Osteocyte (in vitro differentiated cells): ENCODE measurements around the gene SLC35F6. TPM values are rescaled to one million over a fixed set of nuclear protein-coding genes. Genes with fewer than 3 reads are reported as not detected.

Experiments used
- DNase-seq: peaks from one replicate; pipeline ENCODE4 v3.0.0; 2021; ENCODE audit warnings: mixed read lengths; ENCODE audit not compliant: unreplicated experiment; ENCODE audit errors: extremely low spot score
- H3K27ac Mint-ChIP-seq: one replicate; pipeline ENCODE4 v1.8.0; 2021; ENCODE audit warnings: mild to moderate bottlenecking, mixed read lengths; ENCODE audit not compliant: unreplicated experiment
- H3K27me3 Mint-ChIP-seq: one replicate; pipeline ENCODE4 v1.8.0; 2021; ENCODE audit warnings: mixed read lengths; ENCODE audit not compliant: unreplicated experiment
- H3K36me3 Mint-ChIP-seq: one replicate; pipeline ENCODE4 v1.8.0; 2021; ENCODE audit warnings: mixed read lengths; ENCODE audit not compliant: unreplicated experiment
- H3K4me1 Mint-ChIP-seq: one replicate; pipeline ENCODE4 v1.8.0; 2021; ENCODE audit warnings: mixed read lengths; ENCODE audit not compliant: unreplicated experiment
- H3K4me3 Mint-ChIP-seq: one replicate; pipeline ENCODE4 v1.8.0; 2021; ENCODE audit warnings: mild to moderate bottlenecking, moderate library complexity, mixed read lengths; ENCODE audit not compliant: unreplicated experiment
- H3K9me3 Mint-ChIP-seq: one replicate; pipeline ENCODE4 v1.8.0; 2021; ENCODE audit warnings: mixed read lengths; ENCODE audit not compliant: unreplicated experiment
- CTCF ChIP-seq: fragments of 200-600 bp; sonication (generic); IDR thresholded peaks from 2 replicates; pipeline ENCODE4 v1.5.0; 2021; ENCODE audit warnings: antibody characterized with exemption, mild to moderate bottlenecking, moderate library complexity
- long read RNA-seq: library from polyadenylated mRNA; unstranded; transcript quantifications from one replicate; pipeline ENCODE4 v2.0.0, GENCODE V29; 2021
- total RNA-seq: library from RNA; stranded (reverse); gene quantifications from 2 replicates; pipeline ENCODE4 v1.2.1, GENCODE V29; 2021

Gene SLC35F6, protein sequence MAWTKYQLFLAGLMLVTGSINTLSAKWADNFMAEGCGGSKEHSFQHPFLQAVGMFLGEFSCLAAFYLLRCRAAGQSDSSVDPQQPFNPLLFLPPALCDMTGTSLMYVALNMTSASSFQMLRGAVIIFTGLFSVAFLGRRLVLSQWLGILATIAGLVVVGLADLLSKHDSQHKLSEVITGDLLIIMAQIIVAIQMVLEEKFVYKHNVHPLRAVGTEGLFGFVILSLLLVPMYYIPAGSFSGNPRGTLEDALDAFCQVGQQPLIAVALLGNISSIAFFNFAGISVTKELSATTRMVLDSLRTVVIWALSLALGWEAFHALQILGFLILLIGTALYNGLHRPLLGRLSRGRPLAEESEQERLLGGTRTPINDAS
- 40.5 and 46.4 TPM in 2 replicates for total RNA-seq
- long read RNA-seq, transcript SLC35F6-201 (6 exons, 3,898 nt) = major isoform, 12 of 14 reads
- long read RNA-seq, partial matches to known transcripts = 0 of 14 reads
- long read RNA-seq, other reads (novel, unspliced or antisense) = 1 of 14 reads

- peak within 1 kb of the TSS; percentile 94 for H3K4me3 Mint-ChIP-seq
- no peaks in the 10 kb centered on the region for H3K27me3 Mint-ChIP-seq
- TF ChIP-seq CTCF = no peak
- H3K4me1 Mint-ChIP-seq = peaks cover 36% of the 10 kb centered on the region
- no peaks in the 10 kb centered on the region for H3K9me3 Mint-ChIP-seq
- H3K27ac Mint-ChIP-seq = peak within 1 kb of the TSS; percentile 93
- no peaks in the 10 kb centered on the region for H3K36me3 Mint-ChIP-seq
- peak; percentile 93 for DNase-seq
These were observed at the start of gene SLC35F6 for GRCh38 chr2:26764078-26764887. SLC35F6 (plus strand) TSS chr2:26764284; CDS start chr2:26764350, 66 bp downstream.

DNA sequence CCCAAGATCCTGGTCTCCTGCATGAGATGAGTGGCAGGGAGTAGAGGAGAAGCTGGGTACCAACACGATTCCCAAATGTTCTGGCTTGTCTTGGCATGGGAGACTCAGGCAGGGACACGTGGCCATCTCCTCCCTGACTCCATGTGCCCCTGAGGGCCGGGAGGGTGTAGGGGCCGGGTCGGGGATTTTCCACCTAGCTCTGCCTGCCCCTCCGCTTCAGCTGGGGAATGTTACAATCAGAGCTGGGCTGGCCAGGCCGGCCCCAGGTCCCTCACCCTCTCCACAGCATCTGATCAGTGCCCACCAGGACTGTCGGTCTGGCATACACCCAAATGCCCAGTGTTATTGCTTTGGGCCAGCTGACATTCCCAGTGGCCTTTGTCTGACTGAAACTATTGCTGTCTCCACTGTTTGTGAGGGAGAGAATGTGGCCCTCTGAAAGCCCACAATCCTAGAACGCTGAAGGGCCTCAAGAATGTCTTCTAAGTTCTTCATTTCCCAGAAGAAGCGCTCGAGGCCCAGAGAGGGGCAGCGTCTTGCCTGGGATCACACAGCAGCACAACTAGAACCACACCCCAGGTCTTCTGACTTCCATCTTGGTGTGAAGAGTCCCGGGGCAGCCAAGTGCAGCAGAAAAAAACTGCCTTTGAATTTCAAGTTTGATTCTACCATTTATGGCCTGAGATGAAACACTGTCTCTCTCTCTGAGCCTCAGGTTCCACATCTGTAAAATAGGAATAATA is 48.4 kb upstream of the SLC35F6 start:
- no peaks in the 10 kb centered on the region for H3K36me3 Mint-ChIP-seq
- H3K4me3 Mint-ChIP-seq = no peak overlapping the region
- H3K4me1 Mint-ChIP-seq = peaks cover 38% of the 10 kb centered on the region
- H3K27me3 Mint-ChIP-seq = peaks cover 7% of the 10 kb centered on the region
- no peak for TF ChIP-seq CTCF
- DNase-seq = no peak
- H3K27ac Mint-ChIP-seq = no peak overlapping the region
- H3K9me3 Mint-ChIP-seq = no peaks in the 10 kb centered on the region

- H3K27me3 Mint-ChIP-seq = peaks cover 7% of the 10 kb centered on the region
- no peaks in the 10 kb centered on the region for H3K9me3 Mint-ChIP-seq
- DNase-seq = no peak
- H3K4me1 Mint-ChIP-seq = peaks cover 39% of the 10 kb centered on the region
- no peak overlapping the region for H3K27ac Mint-ChIP-seq
- no peaks in the 10 kb centered on the region for H3K36me3 Mint-ChIP-seq
- no peak overlapping the region for H3K4me3 Mint-ChIP-seq
- no peak for TF ChIP-seq CTCF
These were observed 47.7 kb upstream of the SLC35F6 start for GRCh38 chr2:26716340-26716739.

- peaks cover 7% of the 10 kb centered on the region for H3K27me3 Mint-ChIP-seq
- TF ChIP-seq CTCF = no peak
- no peaks in the 10 kb centered on the region for H3K9me3 Mint-ChIP-seq
- no peaks in the 10 kb centered on the region for H3K36me3 Mint-ChIP-seq
- H3K4me3 Mint-ChIP-seq = no peak overlapping the region
- no peak overlapping the region for H3K27ac Mint-ChIP-seq
- no peak for DNase-seq
- peaks cover 43% of the 10 kb centered on the region for H3K4me1 Mint-ChIP-seq
These were observed 47.3 kb upstream of the SLC35F6 start for GRCh38 chr2:26716769-26717168.
